GM23338 (cell line): Measurements from ENCODE around the gene GAA. TPM values are rescaled to one million over a fixed set of nuclear protein-coding genes. Genes with fewer than 3 reads are reported as not detected.

Experiments
- ATAC-seq: fragments of 200-7000 bp; cut with Tn5 transposase; 3 replicates; pipeline ENCODE4 v1.9.1; 2020
- DNase-seq: peaks from one replicate; pipeline ENCODE4 v3.0.0-alpha.2; 2015; ENCODE audit warnings: low spot score
- H2AFZ ChIP-seq: fragments of 200-600 bp; sonication (generic); 2 replicates; pipeline ENCODE4 v1.8.0; 2016; ENCODE audit warnings: antibody characterized with exemption, mild to moderate bottlenecking, moderate library complexity
- H3F3A ChIP-seq: fragments of 200-600 bp; sonication (generic); replicated peaks from 2 replicates; pipeline ENCODE4 v1.8.0; 2017; ENCODE audit warnings: antibody characterized with exemption, mixed run types, low read depth
- H3K27ac ChIP-seq: fragments of 200-600 bp; sonication (generic); 2 replicates; pipeline ENCODE4 v1.6.1; 2016; ENCODE audit warnings: low read depth
- H3K27me3 ChIP-seq: fragments of 200-600 bp; sonication (generic); 2 replicates; pipeline ENCODE4 v1.8.0; 2016; ENCODE audit warnings: mild to moderate bottlenecking, mixed run types, moderate library complexity; ENCODE audit not compliant: insufficient read depth
- H3K36me3 ChIP-seq: fragments of 200-600 bp; sonication (generic); 2 replicates; pipeline ENCODE4 v1.8.0; 2016; ENCODE audit warnings: mild to moderate bottlenecking; ENCODE audit not compliant: insufficient read depth
- H3K4me1 ChIP-seq: fragments of 200-600 bp; sonication (generic); 2 replicates; pipeline ENCODE4 v1.8.0; 2016; ENCODE audit warnings: mild to moderate bottlenecking, moderate library complexity; ENCODE audit not compliant: insufficient read depth
- H3K4me2 ChIP-seq: fragments of 200-600 bp; sonication (generic); 2 replicates; pipeline ENCODE4 v1.7.1; 2017; ENCODE audit warnings: mixed run types
- H3K4me3 ChIP-seq: fragments of 200-600 bp; sonication (generic); 2 replicates; pipeline ENCODE4 v1.6.1; 2016; ENCODE audit warnings: mixed run types
- H3K79me2 ChIP-seq: fragments of 200-600 bp; sonication (generic); replicated peaks from 2 replicates; pipeline ENCODE4 v1.8.0; 2017; ENCODE audit warnings: mild to moderate bottlenecking; ENCODE audit not compliant: insufficient read depth
- H3K9me2 ChIP-seq: fragments of 200-600 bp; sonication (generic); 2 replicates; pipeline ENCODE4 v1.8.0; 2017; ENCODE audit not compliant: insufficient read depth
- H4K20me1 ChIP-seq: fragments of 200-600 bp; sonication (generic); replicated peaks from 2 replicates; pipeline ENCODE4 v1.8.0; 2017; ENCODE audit warnings: mild to moderate bottlenecking; ENCODE audit not compliant: insufficient read depth
- H3K27ac Mint-ChIP-seq: 2 replicates; pipeline ENCODE4 v1.8.0; 2020; ENCODE audit warnings: inconsistent platforms, mild to moderate bottlenecking, moderate library complexity, mixed read lengths
- H3K27me3 Mint-ChIP-seq: 3 replicates; pipeline ENCODE4 v1.8.0; 2022; ENCODE audit warnings: low read depth, mild to moderate bottlenecking, moderate library complexity, mixed read lengths, inconsistent platforms; ENCODE audit not compliant: insufficient read depth, poor library complexity
- H3K36me3 Mint-ChIP-seq: 3 replicates; pipeline ENCODE4 v1.8.0; 2021; ENCODE audit warnings: low read depth, mild to moderate bottlenecking, inconsistent platforms, moderate library complexity, mixed read lengths
- H3K4me1 Mint-ChIP-seq: 3 replicates; pipeline ENCODE4 v1.8.0; 2020; ENCODE audit warnings: mild to moderate bottlenecking, inconsistent platforms, mixed read lengths
- H3K4me3 Mint-ChIP-seq: 3 replicates; pipeline ENCODE4 v1.8.0; 2021; ENCODE audit warnings: moderate library complexity, mild to moderate bottlenecking, inconsistent platforms, mixed read lengths
- H3K9me3 Mint-ChIP-seq: 3 replicates; pipeline ENCODE4 v1.8.0; 2020; ENCODE audit warnings: moderate library complexity, mild to moderate bottlenecking, inconsistent platforms, mixed read lengths
- CREB1 ChIP-seq: fragments of 250-450 bp; sonication (Bioruptor Pico); IDR thresholded peaks from 2 replicates; pipeline ENCODE4 v1.5.0; 2020; ENCODE audit warnings: low read depth, mild to moderate bottlenecking, moderate library complexity
- EZH2 ChIP-seq: fragments of 200-600 bp; sonication (generic); IDR thresholded peaks from one replicate; pipeline ENCODE4 v1.8.0; 2017; ENCODE audit warnings: antibody characterized with exemption, mild to moderate bottlenecking, low read depth; ENCODE audit not compliant: unreplicated experiment
- EZH2phosphoT487 ChIP-seq: fragments of 200-600 bp; sonication (generic); IDR thresholded peaks from one replicate; pipeline ENCODE4 v1.8.1; 2018; ENCODE audit warnings: antibody characterized with exemption; ENCODE audit not compliant: unreplicated experiment
- JUNB ChIP-seq: IDR thresholded peaks from one replicate; pipeline ENCODE4 v1.6.1; 2016; ENCODE audit warnings: antibody characterized with exemption; ENCODE audit not compliant: unreplicated experiment
- NANOG ChIP-seq: IDR thresholded peaks from 2 replicates; pipeline ENCODE4 v1.6.1; 2016; ENCODE audit warnings: antibody characterized with exemption, borderline replicate concordance
- POLR2AphosphoS5 ChIP-seq: IDR thresholded peaks from 2 replicates; pipeline ENCODE4 v1.6.1; 2016; ENCODE audit warnings: antibody characterized with exemption, low read depth
- STAT1 ChIP-seq: IDR thresholded peaks from one replicate; pipeline ENCODE4 v1.6.1; 2016; ENCODE audit warnings: antibody characterized with exemption; ENCODE audit not compliant: unreplicated experiment
- ZNF114 ChIP-seq: fragments of 250-450 bp; sonication (Bioruptor Pico); IDR thresholded peaks from 2 replicates; pipeline ENCODE4 v1.5.0; 2020; ENCODE audit warnings: mild to moderate bottlenecking, moderate library complexity
- ZNF331 ChIP-seq: fragments of 250-450 bp; sonication (Bioruptor Pico); IDR thresholded peaks from 2 replicates; pipeline ENCODE4 v1.5.0; 2020; ENCODE audit warnings: low read depth, mild to moderate bottlenecking, moderate library complexity
- polyA plus RNA-seq: library from polyadenylated mRNA; unstranded; fragments of >200 nt; fragmentation: Nextera tagmentation; extraction: Ambion mirVana; gene quantifications from 2 replicates; pipeline ENCODE4 v1.2.1, GENCODE V29; 2016
- total RNA-seq: library from RNA; depleted of rRNA; stranded (reverse); fragments of >200 nt; shearing (Covaris generic); gene quantifications from 2 replicates; pipeline ENCODE4 v1.2.3, GENCODE V29; 2014
- TF ChIP-seq, protein P1 (sequence below): IDR thresholded peaks from 2 replicates; pipeline ENCODE4 v1.6.1; 2016; ENCODE audit warnings: antibody characterized with exemption
- TF ChIP-seq, protein P2 (sequence below): IDR thresholded peaks from one replicate; pipeline ENCODE4 v1.6.1; 2018; ENCODE audit warnings: antibody characterized with exemption; ENCODE audit not compliant: unreplicated experiment
- TF ChIP-seq, protein P3 (sequence below), 2 experiments: fragments of 200-600 bp in 1 of 2; sonication (generic) in 1 of 2; conservative IDR thresholded peaks; 2 replicates each; pipeline versions ENCODE4 v1.5.1 to v1.6.1; 2016 to 2017; ENCODE audit warnings: antibody characterized with exemption in 2 of 2, low read depth in 2 of 2, mild to moderate bottlenecking in 2 of 2, moderate library complexity in 1 of 2
- TF ChIP-seq, protein P4 (sequence below): fragments of 250-450 bp; sonication (Bioruptor Pico); IDR thresholded peaks from 2 replicates; pipeline ENCODE4 v1.5.0; 2020; ENCODE audit warnings: mild to moderate bottlenecking, moderate library complexity

Gene GAA
- total and polyA plus RNA-seq, 2 experiments from 2014 or later: 72.5 to 98.1 TPM

DNA sequence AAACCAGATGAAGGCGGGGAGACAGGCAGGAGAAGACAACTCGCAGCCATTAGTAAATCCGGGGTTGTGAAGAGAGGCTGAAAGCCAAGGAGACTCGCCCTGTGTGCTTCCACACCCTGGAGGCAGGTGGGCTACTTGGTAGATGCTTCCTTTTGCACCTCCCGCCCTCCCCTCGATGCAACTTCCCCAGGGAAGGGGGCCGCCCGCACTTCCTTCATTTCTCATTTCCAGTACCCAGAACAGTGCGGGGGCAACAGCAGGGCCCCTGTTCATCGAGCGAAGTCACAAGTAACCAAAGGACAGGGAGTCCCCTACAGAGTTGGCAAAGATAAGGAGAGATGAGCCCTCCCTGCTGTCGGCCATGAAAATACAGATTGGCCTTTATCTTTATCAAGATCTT lies 40.0 kb upstream of the GAA start:
- DNase-seq: no peak
- Mint-ChIP-seq H3K4me3 (no peak overlapping the region; the same call in 2 of the 3 replicates), H3K4me1 (peaks cover 12% of the 10 kb centered on the region), H3K27ac (no peak overlapping the region), H3K36me3 (no peaks in the 10 kb centered on the region; the same call in 1 of the 3 replicates), H3K27me3 (peaks cover 14% of the 10 kb centered on the region), H3K9me3 (no peaks in the 10 kb centered on the region)
- no peak overlapping the region for H3K4me3 ChIP-seq
- no peak overlapping the region for H3K27ac ChIP-seq
- H4K20me1 ChIP-seq: no peaks in the 10 kb centered on the region
- peaks cover 11% of the 10 kb centered on the region; the same call in 1 of the 2 replicates for H3K4me1 ChIP-seq
- ATAC-seq: no peak
- H3K9me2 ChIP-seq: no peaks in the 10 kb centered on the region
- H3K4me2 ChIP-seq: no peak overlapping the region
- no peaks in the 10 kb centered on the region for H3K36me3 ChIP-seq
- no peaks in the 10 kb centered on the region for H3K27me3 ChIP-seq
- no peaks in the 10 kb centered on the region for H3K79me2 ChIP-seq
- peaks cover 18% of the 10 kb centered on the region for H3F3A ChIP-seq
- H2AFZ ChIP-seq: no peak overlapping the region
- TF ChIP-seq STAT1 (no peak), CREB1 (no peak), ZNF331 (CRISPR knock-in tag) (no peak), NANOG (no peak), JUNB (no peak), EZH2 (no peak), POLR2AphosphoS5 (no peak), ZNF114 (CRISPR knock-in tag) (no peak), EZH2phosphoT487 (no peak)
- TF ChIP-seq, protein P1, sequence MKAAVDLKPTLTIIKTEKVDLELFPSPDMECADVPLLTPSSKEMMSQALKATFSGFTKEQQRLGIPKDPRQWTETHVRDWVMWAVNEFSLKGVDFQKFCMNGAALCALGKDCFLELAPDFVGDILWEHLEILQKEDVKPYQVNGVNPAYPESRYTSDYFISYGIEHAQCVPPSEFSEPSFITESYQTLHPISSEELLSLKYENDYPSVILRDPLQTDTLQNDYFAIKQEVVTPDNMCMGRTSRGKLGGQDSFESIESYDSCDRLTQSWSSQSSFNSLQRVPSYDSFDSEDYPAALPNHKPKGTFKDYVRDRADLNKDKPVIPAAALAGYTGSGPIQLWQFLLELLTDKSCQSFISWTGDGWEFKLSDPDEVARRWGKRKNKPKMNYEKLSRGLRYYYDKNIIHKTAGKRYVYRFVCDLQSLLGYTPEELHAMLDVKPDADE: no peak
- TF ChIP-seq, protein P2, sequence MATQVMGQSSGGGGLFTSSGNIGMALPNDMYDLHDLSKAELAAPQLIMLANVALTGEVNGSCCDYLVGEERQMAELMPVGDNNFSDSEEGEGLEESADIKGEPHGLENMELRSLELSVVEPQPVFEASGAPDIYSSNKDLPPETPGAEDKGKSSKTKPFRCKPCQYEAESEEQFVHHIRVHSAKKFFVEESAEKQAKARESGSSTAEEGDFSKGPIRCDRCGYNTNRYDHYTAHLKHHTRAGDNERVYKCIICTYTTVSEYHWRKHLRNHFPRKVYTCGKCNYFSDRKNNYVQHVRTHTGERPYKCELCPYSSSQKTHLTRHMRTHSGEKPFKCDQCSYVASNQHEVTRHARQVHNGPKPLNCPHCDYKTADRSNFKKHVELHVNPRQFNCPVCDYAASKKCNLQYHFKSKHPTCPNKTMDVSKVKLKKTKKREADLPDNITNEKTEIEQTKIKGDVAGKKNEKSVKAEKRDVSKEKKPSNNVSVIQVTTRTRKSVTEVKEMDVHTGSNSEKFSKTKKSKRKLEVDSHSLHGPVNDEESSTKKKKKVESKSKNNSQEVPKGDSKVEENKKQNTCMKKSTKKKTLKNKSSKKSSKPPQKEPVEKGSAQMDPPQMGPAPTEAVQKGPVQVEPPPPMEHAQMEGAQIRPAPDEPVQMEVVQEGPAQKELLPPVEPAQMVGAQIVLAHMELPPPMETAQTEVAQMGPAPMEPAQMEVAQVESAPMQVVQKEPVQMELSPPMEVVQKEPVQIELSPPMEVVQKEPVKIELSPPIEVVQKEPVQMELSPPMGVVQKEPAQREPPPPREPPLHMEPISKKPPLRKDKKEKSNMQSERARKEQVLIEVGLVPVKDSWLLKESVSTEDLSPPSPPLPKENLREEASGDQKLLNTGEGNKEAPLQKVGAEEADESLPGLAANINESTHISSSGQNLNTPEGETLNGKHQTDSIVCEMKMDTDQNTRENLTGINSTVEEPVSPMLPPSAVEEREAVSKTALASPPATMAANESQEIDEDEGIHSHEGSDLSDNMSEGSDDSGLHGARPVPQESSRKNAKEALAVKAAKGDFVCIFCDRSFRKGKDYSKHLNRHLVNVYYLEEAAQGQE: no peak
- TF ChIP-seq, protein P3, sequence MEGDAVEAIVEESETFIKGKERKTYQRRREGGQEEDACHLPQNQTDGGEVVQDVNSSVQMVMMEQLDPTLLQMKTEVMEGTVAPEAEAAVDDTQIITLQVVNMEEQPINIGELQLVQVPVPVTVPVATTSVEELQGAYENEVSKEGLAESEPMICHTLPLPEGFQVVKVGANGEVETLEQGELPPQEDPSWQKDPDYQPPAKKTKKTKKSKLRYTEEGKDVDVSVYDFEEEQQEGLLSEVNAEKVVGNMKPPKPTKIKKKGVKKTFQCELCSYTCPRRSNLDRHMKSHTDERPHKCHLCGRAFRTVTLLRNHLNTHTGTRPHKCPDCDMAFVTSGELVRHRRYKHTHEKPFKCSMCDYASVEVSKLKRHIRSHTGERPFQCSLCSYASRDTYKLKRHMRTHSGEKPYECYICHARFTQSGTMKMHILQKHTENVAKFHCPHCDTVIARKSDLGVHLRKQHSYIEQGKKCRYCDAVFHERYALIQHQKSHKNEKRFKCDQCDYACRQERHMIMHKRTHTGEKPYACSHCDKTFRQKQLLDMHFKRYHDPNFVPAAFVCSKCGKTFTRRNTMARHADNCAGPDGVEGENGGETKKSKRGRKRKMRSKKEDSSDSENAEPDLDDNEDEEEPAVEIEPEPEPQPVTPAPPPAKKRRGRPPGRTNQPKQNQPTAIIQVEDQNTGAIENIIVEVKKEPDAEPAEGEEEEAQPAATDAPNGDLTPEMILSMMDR (conservative IDR thresholded peaks at IDR 0.05; ENCODE audit: low read depth in 2 of 2): no peak
- TF ChIP-seq, protein P4, sequence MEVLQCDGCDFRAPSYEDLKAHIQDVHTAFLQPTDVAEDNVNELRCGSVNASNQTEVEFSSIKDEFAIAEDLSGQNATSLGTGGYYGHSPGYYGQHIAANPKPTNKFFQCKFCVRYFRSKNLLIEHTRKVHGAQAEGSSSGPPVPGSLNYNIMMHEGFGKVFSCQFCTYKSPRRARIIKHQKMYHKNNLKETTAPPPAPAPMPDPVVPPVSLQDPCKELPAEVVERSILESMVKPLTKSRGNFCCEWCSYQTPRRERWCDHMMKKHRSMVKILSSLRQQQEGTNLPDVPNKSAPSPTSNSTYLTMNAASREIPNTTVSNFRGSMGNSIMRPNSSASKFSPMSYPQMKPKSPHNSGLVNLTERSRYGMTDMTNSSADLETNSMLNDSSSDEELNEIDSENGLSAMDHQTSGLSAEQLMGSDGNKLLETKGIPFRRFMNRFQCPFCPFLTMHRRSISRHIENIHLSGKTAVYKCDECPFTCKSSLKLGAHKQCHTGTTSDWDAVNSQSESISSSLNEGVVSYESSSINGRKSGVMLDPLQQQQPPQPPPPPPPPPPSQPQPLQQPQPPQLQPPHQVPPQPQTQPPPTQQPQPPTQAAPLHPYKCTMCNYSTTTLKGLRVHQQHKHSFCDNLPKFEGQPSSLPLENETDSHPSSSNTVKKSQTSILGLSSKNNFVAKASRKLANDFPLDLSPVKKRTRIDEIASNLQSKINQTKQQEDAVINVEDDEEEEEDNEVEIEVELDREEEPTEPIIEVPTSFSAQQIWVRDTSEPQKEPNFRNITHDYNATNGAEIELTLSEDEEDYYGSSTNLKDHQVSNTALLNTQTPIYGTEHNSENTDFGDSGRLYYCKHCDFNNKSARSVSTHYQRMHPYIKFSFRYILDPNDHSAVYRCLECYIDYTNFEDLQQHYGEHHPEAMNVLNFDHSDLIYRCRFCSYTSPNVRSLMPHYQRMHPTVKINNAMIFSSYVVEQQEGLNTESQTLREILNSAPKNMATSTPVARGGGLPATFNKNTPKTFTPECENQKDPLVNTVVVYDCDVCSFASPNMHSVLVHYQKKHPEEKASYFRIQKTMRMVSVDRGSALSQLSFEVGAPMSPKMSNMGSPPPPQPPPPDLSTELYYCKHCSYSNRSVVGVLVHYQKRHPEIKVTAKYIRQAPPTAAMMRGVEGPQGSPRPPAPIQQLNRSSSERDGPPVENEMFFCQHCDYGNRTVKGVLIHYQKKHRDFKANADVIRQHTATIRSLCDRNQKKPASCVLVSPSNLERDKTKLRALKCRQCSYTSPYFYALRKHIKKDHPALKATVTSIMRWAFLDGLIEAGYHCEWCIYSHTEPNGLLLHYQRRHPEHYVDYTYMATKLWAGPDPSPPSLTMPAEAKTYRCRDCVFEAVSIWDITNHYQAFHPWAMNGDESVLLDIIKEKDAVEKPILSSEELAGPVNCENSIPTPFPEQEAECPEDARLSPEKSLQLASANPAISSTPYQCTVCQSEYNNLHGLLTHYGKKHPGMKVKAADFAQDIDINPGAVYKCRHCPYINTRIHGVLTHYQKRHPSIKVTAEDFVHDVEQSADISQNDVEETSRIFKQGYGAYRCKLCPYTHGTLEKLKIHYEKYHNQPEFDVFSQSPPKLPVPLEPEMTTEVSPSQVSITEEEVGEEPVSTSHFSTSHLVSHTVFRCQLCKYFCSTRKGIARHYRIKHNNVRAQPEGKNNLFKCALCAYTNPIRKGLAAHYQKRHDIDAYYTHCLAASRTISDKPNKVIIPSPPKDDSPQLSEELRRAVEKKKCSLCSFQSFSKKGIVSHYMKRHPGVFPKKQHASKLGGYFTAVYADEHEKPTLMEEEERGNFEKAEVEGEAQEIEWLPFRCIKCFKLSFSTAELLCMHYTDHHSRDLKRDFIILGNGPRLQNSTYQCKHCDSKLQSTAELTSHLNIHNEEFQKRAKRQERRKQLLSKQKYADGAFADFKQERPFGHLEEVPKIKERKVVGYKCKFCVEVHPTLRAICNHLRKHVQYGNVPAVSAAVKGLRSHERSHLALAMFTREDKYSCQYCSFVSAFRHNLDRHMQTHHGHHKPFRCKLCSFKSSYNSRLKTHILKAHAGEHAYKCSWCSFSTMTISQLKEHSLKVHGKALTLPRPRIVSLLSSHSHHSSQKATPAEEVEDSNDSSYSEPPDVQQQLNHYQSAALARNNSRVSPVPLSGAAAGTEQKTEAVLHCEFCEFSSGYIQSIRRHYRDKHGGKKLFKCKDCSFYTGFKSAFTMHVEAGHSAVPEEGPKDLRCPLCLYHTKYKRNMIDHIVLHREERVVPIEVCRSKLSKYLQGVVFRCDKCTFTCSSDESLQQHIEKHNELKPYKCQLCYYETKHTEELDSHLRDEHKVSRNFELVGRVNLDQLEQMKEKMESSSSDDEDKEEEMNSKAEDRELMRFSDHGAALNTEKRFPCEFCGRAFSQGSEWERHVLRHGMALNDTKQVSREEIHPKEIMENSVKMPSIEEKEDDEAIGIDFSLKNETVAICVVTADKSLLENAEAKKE (CRISPR knock-in tag): no peak
